Measurements from ENCODE around the gene CASP7.

The CASP7 gene

GRCh38 chr10:113712755-113713639 lies 33.3 kb downstream of the CASP7 start:
- no peak for DNase-seq

- DNase-seq: no peak
Observed at GRCh38 chr10:113713640-113713982, 33.9 kb downstream of the CASP7 start.

GRCh38 chr10:113716109-113716910 lies 36.6 kb downstream of the CASP7 start:
- DNase-seq: no peak

GRCh38 chr10:113718969-113719822 lies 39.5 kb downstream of the CASP7 start:
- no peak for DNase-seq

GRCh38 chr10:113720386-113720785 lies 40.7 kb downstream of the CASP7 start:
- no peak for DNase-seq

GRCh38 chr10:113732160-113732881 lies 52.6 kb downstream of the CASP7 start:
- DNase-seq: no peak

GRCh38 chr10:113732966-113733365 lies 53.3 kb downstream of the CASP7 start:
- DNase-seq: no peak

GRCh38 chr10:113733635-113734034 lies 53.9 kb downstream of the CASP7 start:
- DNase-seq: no peak

GRCh38 chr10:113735913-113736312 lies 56.2 kb downstream of the CASP7 start:
- no peak for DNase-seq

GRCh38 chr10:113736576-113736975 lies 56.9 kb downstream of the CASP7 start:
- no peak for DNase-seq

GRCh38 chr10:113739031-113739430 lies 59.3 kb downstream of the CASP7 start:
- DNase-seq: no peak

- DNase-seq: no peak
Observed at GRCh38 chr10:113739577-113739976, 59.9 kb downstream of the CASP7 start.

GRCh38 chr10:113740850-113741249 lies 61.1 kb downstream of the CASP7 start:
- DNase-seq: no peak

- DNase-seq: no peak
Observed at GRCh38 chr10:113742466-113742865, 62.8 kb downstream of the CASP7 start.

GRCh38 chr10:113743594-113743993 lies 63.9 kb downstream of the CASP7 start:
- DNase-seq: no peak

- DNase-seq: no peak
Observed at GRCh38 chr10:113745374-113745773, 65.7 kb downstream of the CASP7 start.

GRCh38 chr10:113746217-113746957 lies 66.7 kb downstream of the CASP7 start:
- DNase-seq: no peak

GRCh38 chr10:113751181-113751732 lies 71.5 kb downstream of the CASP7 start, which contains the start of gene PLEKHS1:
Gene PLEKHS1, plus strand, starts transcription at chr10:113751682. Its CDS starts 3,596 bp downstream, at chr10:113755278.
- no peak for DNase-seq

GRCh38 chr10:113752553-113752952 lies 72.8 kb downstream of the CASP7 start:
- no peak for DNase-seq

- DNase-seq: no peak
Observed at GRCh38 chr10:113753020-113753692, 73.4 kb downstream of the CASP7 start.

- no peak for DNase-seq
Observed at GRCh38 chr10:113754125-113754524, 74.4 kb downstream of the CASP7 start.

Data from bone marrow (tissue), 2 donors.